ENCODE results near the gene MYZAP.
A peak's percentile ranks its signal among the peaks of the same experiment; 100 is the strongest.

MYZAP gene, protein sequence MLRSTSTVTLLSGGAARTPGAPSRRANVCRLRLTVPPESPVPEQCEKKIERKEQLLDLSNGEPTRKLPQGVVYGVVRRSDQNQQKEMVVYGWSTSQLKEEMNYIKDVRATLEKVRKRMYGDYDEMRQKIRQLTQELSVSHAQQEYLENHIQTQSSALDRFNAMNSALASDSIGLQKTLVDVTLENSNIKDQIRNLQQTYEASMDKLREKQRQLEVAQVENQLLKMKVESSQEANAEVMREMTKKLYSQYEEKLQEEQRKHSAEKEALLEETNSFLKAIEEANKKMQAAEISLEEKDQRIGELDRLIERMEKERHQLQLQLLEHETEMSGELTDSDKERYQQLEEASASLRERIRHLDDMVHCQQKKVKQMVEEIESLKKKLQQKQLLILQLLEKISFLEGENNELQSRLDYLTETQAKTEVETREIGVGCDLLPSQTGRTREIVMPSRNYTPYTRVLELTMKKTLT

GRCh38 chr15:57591822-57592367 is at the start of gene MYZAP:
TSS of gene MYZAP (plus strand) at chr15:57591904. CDS start at chr15:57592035, 131 bp downstream.
- Histone ChIP-seq H3K9ac (ENCODE audit: low read depth, low read length, poor library complexity, severe bottlenecking) (no peak within 1 kb of the TSS), H3K9me2 (replicated peaks; ENCODE audit: low read depth, low read length) (no peaks in the 10 kb centered on the region), H3K4me2 (ENCODE audit: low read depth, low read length, poor library complexity, severe bottlenecking) (no peak within 1 kb of the TSS), H3K4me3 (ENCODE audit: low read length, poor library complexity, severe bottlenecking) (no peak within 1 kb of the TSS), H2AFZ (ENCODE audit: low read length) (no peak within 1 kb of the TSS), H3F3A (ENCODE audit: low read depth) (no peaks in the 10 kb centered on the region), H3K36me3 (ENCODE audit: insufficient read depth, low read length) (no peaks in the 10 kb centered on the region), H3K4me1 (ENCODE audit: insufficient read depth, low read length, poor library complexity, severe bottlenecking) (peaks cover 7% of the 10 kb centered on the region), H3K27me3 (ENCODE audit: insufficient read depth, low read length, poor library complexity, severe bottlenecking) (no peaks in the 10 kb centered on the region), H4K20me1 (ENCODE audit: insufficient read depth, low read length, poor library complexity, severe bottlenecking) (no peaks in the 10 kb centered on the region), H3K9me3 (ENCODE audit: insufficient read depth, low read depth, low read length) (no peaks in the 10 kb centered on the region), H3K79me2 (ENCODE audit: insufficient read depth, low read length) (no peaks in the 10 kb centered on the region)
- TF ChIP-seq EZH2phosphoT487 (IDR thresholded peaks at IDR 0.05; ENCODE audit: borderline replicate concordance): no peak
- TF ChIP-seq, protein P1, sequence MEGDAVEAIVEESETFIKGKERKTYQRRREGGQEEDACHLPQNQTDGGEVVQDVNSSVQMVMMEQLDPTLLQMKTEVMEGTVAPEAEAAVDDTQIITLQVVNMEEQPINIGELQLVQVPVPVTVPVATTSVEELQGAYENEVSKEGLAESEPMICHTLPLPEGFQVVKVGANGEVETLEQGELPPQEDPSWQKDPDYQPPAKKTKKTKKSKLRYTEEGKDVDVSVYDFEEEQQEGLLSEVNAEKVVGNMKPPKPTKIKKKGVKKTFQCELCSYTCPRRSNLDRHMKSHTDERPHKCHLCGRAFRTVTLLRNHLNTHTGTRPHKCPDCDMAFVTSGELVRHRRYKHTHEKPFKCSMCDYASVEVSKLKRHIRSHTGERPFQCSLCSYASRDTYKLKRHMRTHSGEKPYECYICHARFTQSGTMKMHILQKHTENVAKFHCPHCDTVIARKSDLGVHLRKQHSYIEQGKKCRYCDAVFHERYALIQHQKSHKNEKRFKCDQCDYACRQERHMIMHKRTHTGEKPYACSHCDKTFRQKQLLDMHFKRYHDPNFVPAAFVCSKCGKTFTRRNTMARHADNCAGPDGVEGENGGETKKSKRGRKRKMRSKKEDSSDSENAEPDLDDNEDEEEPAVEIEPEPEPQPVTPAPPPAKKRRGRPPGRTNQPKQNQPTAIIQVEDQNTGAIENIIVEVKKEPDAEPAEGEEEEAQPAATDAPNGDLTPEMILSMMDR (conservative IDR thresholded peaks at IDR 0.05; ENCODE audit: low read length): no peak

DNA sequence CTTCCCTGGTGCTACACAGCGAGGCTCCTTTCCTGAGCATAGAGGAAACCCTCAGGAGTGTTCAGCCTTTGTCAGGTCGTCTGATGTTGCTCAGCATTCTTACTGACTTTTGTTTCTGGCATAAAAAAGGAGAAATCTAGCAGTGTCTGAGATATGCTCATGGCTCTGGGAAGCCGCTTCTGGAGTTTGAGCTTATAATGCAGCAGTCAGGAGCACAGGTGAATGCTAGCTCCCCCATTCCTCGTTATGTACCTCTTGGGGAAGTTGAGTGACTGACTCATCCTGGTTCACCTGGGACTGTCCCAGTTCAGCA is 49.2 kb upstream of the MYZAP start:
- H3K9me2 ChIP-seq (replicated peaks; ENCODE audit: low read depth, low read length): no peaks in the 10 kb centered on the region
- H3F3A ChIP-seq (ENCODE audit: low read depth): no peaks in the 10 kb centered on the region
- no peaks in the 10 kb centered on the region for H3K9me3 ChIP-seq (ENCODE audit: insufficient read depth, low read depth, low read length)
- no peak overlapping the region for H3K4me2 ChIP-seq (ENCODE audit: low read depth, low read length, poor library complexity, severe bottlenecking)
- H3K4me1 ChIP-seq (ENCODE audit: insufficient read depth, low read length, poor library complexity, severe bottlenecking): no peaks in the 10 kb centered on the region
- H3K79me2 ChIP-seq (ENCODE audit: insufficient read depth, low read length): no peaks in the 10 kb centered on the region
- H3K4me3 ChIP-seq (ENCODE audit: low read length, poor library complexity, severe bottlenecking): no peak overlapping the region
- no peak overlapping the region for H2AFZ ChIP-seq (ENCODE audit: low read length)
- H3K9ac ChIP-seq (ENCODE audit: low read depth, low read length, poor library complexity, severe bottlenecking): no peak overlapping the region
- H3K36me3 ChIP-seq (ENCODE audit: insufficient read depth, low read length): no peaks in the 10 kb centered on the region
- no peaks in the 10 kb centered on the region for H4K20me1 ChIP-seq (ENCODE audit: insufficient read depth, low read length, poor library complexity, severe bottlenecking)
- no peaks in the 10 kb centered on the region for H3K27me3 ChIP-seq (ENCODE audit: insufficient read depth, low read length, poor library complexity, severe bottlenecking)
- TF ChIP-seq EZH2phosphoT487 (IDR thresholded peaks at IDR 0.05; ENCODE audit: borderline replicate concordance): no peak
- TF ChIP-seq, protein P1 (conservative IDR thresholded peaks at IDR 0.05; ENCODE audit: low read length): 0 out of 2 replicates have a peak, but pooled peaks have one; percentile 24

GRCh38 chr15:57544848-57545480 is 46.7 kb upstream of the MYZAP start:
- Histone ChIP-seq H3K36me3 (ENCODE audit: insufficient read depth, low read length) (no peaks in the 10 kb centered on the region), H3K79me2 (ENCODE audit: insufficient read depth, low read length) (no peaks in the 10 kb centered on the region), H3K4me3 (ENCODE audit: low read length, poor library complexity, severe bottlenecking) (no peak overlapping the region), H3K27me3 (ENCODE audit: insufficient read depth, low read length, poor library complexity, severe bottlenecking) (no peaks in the 10 kb centered on the region), H4K20me1 (ENCODE audit: insufficient read depth, low read length, poor library complexity, severe bottlenecking) (no peaks in the 10 kb centered on the region), H3K4me2 (ENCODE audit: low read depth, low read length, poor library complexity, severe bottlenecking) (no peak overlapping the region), H3K9ac (ENCODE audit: low read depth, low read length, poor library complexity, severe bottlenecking) (no peak overlapping the region), H2AFZ (ENCODE audit: low read length) (no peak overlapping the region), H3K9me2 (replicated peaks; ENCODE audit: low read depth, low read length) (no peaks in the 10 kb centered on the region), H3K9me3 (ENCODE audit: insufficient read depth, low read depth, low read length) (no peaks in the 10 kb centered on the region), H3F3A (ENCODE audit: low read depth) (no peaks in the 10 kb centered on the region), H3K4me1 (ENCODE audit: insufficient read depth, low read length, poor library complexity, severe bottlenecking) (no peaks in the 10 kb centered on the region)
- no peak for TF ChIP-seq EZH2phosphoT487 (IDR thresholded peaks at IDR 0.05; ENCODE audit: borderline replicate concordance)
- TF ChIP-seq, protein P1 (conservative IDR thresholded peaks at IDR 0.05; ENCODE audit: low read length): no peak

Data from Loucy (cell line).